HepG2 (cell line): Measurements from ENCODE around the gene OR2A42. TPM values are rescaled to one million over a fixed set of nuclear protein-coding genes. Genes with fewer than 3 reads are reported as not detected.

Experiments
- ATAC-seq: fragments of 200-7000 bp; cut with Tn5 transposase; 3 replicates; pipeline ENCODE4 v1.9.1; 2020; ENCODE audit warnings: mild to moderate bottlenecking, moderate library complexity
- BruUV-seq: library from RNA; stranded (reverse); fragments of 400-500 nt; replicated peaks from 2 replicates; lab custom pipeline; 2021; lab: Mats Ljungman, UMichigan
- CTCF ChIA-PET: fragments of 300-600 bp; formaldehyde crosslinking; extraction: SDS; loops from one replicate; lab custom pipeline; 2021; ENCODE audit warnings: low total read pairs, inconsistent platforms, low intra/inter-chr PET ratio; lab: Yijun Ruan, JAX
- POLR2A ChIA-PET: fragments of 350-600 bp; sonication (Branson Sonifier 250); formaldehyde crosslinking; loops from one replicate; lab custom pipeline; 2020; ENCODE audit warnings: antibody characterized with exemption, inconsistent platforms; lab: Yijun Ruan, JAX
- DNase-seq: peaks from one replicate; pipeline ENCODE4 v3.0.0-alpha.2; 2015; ENCODE audit warnings: low spot score
- FAIRE-seq: peaks from 3 replicates; lab custom pipeline; 2011; peaks lifted over from hg19 to GRCh38; lab: Jason Lieb, UNC
- H2AFZ ChIP-seq: one replicate; pipeline ENCODE4 v1.6.1; 2011; ENCODE audit warnings: low read length, inconsistent platforms
- H3K27ac ChIP-seq: fragments of 300-600 bp; 3 replicates; pipeline ENCODE4 v1.8.0; 2011; ENCODE audit warnings: mixed run types, mild to moderate bottlenecking, mixed read lengths, low read length, inconsistent platforms; ENCODE audit not compliant: insufficient read depth; ENCODE audit errors: extremely low read length
- H3K27me3 ChIP-seq, 2 experiments: fragments of 200-600 bp in 1 of 2; 2 replicates in 1 of 2; 3 replicates in 1 of 2; pipeline versions ENCODE4 v1.6.0 to v1.8.0; 2011; ENCODE audit warnings: low read length in 2 of 2, mild to moderate bottlenecking in 2 of 2, moderate library complexity in 2 of 2, inconsistent platforms in 1 of 2; ENCODE audit not compliant: insufficient read depth in 2 of 2, control insufficient read depth in 1 of 2
- H3K36me3 ChIP-seq, 2 experiments: fragments of 200-600 bp in 1 of 2; replicated peaks in 1 of 2; 2 replicates in 1 of 2; 3 replicates in 1 of 2; pipeline versions ENCODE4 v1.5.1 to v1.8.0; 2011; ENCODE audit warnings: low read length in 2 of 2, inconsistent platforms in 1 of 2; ENCODE audit not compliant: insufficient read depth in 2 of 2, control insufficient read depth in 1 of 2
- H3K4me1 ChIP-seq: 2 replicates; pipeline ENCODE4 v1.5.1; 2012; ENCODE audit warnings: low read length, inconsistent platforms; ENCODE audit not compliant: insufficient read depth
- H3K4me2 ChIP-seq: 2 replicates; pipeline ENCODE4 v1.6.0; 2011; ENCODE audit warnings: low read depth, low read length, inconsistent platforms
- H3K4me3 ChIP-seq, 3 experiments: fragments of 200-600 bp in 1 of 3; sonication (generic), shearing (Covaris generic) in 1 of 3; replicated peaks in 1 of 3; 2 replicates each; pipeline ENCODE4 v1.5.1; 2011 to 2016; ENCODE audit warnings: low read length in 3 of 3, inconsistent platforms in 2 of 3, low read depth in 2 of 3, mild to moderate bottlenecking in 2 of 3, control low read depth in 1 of 3, mixed read lengths in 1 of 3; ENCODE audit not compliant: insufficient read depth in 1 of 3
- H3K79me2 ChIP-seq: one replicate; pipeline ENCODE4 v1.6.1; 2011; ENCODE audit warnings: low read length, inconsistent platforms; ENCODE audit not compliant: insufficient read depth
- H3K9ac ChIP-seq: 2 replicates; pipeline ENCODE4 v1.6.0; 2011; ENCODE audit warnings: mild to moderate bottlenecking, low read depth, low read length, inconsistent platforms; ENCODE audit not compliant: insufficient read depth
- H3K9me3 ChIP-seq: 2 replicates; pipeline ENCODE4 v1.5.1; 2012; ENCODE audit warnings: mild to moderate bottlenecking, low read length
- H4K20me1 ChIP-seq: 2 replicates; pipeline ENCODE4 v1.6.0; 2011; ENCODE audit warnings: inconsistent platforms, mild to moderate bottlenecking, low read length, moderate library complexity; ENCODE audit not compliant: insufficient read depth
- ATF2 ChIP-seq: sonication (generic); formaldehyde crosslinking; IDR thresholded peaks from 2 replicates; pipeline ENCODE4 v1.4.0; 2020; ENCODE audit warnings: missing genetic modification reagents
- EHMT2 ChIP-seq: fragments of 200-600 bp; sonication (generic); IDR thresholded peaks from 2 replicates; pipeline ENCODE4 v1.7.0; 2017; ENCODE audit warnings: antibody characterized with exemption, low read depth, low read length, borderline replicate concordance
- KIAA2018 ChIP-seq: sonication (generic); formaldehyde crosslinking; IDR thresholded peaks from 2 replicates; pipeline ENCODE4 v1.5.0; 2020; ENCODE audit warnings: mild to moderate bottlenecking, missing genetic modification reagents, borderline replicate concordance
- KLF15 ChIP-seq: sonication (generic); formaldehyde crosslinking; IDR thresholded peaks from 2 replicates; pipeline ENCODE4 v1.8.1; 2023; ENCODE audit warnings: borderline replicate concordance, mild to moderate bottlenecking, inconsistent platforms, missing genetic modification reagents, mixed read lengths
- PRMT3 ChIP-seq: sonication (generic); formaldehyde crosslinking; IDR thresholded peaks from 2 replicates; pipeline ENCODE4 v1.8.1; 2022; ENCODE audit warnings: low read depth, mild to moderate bottlenecking, moderate library complexity, missing genetic modification reagents, borderline replicate concordance
- PTBP1 ChIP-seq: fragments of 200-400 bp; formaldehyde crosslinking; IDR thresholded peaks from 2 replicates; pipeline ENCODE4 v1.6.1; 2018; ENCODE audit warnings: low read length, low read depth; ENCODE audit not compliant: poor library complexity, severe bottlenecking
- THRA ChIP-seq: sonication (generic); formaldehyde crosslinking; IDR thresholded peaks from 2 replicates; pipeline ENCODE4 v1.4.0; 2020; ENCODE audit warnings: missing genetic modification reagents, borderline replicate concordance
- ZBTB49 ChIP-seq: sonication (generic); formaldehyde crosslinking; IDR thresholded peaks from 2 replicates; pipeline ENCODE4 v1.4.0; 2020; ENCODE audit warnings: missing genetic modification reagents, borderline replicate concordance
- ZNF136 ChIP-seq: sonication (generic); formaldehyde crosslinking; IDR thresholded peaks from 2 replicates; pipeline ENCODE4 v1.8.1; 2022; ENCODE audit warnings: low read depth, mild to moderate bottlenecking, moderate library complexity, missing genetic modification reagents
- WGBS: methylation state at CpG from one replicate; pipeline ENCODE4 v1.1.6; 2017; ENCODE audit warnings: low lambda C conversion rate; 5-methylcytosine and 5-hydroxymethylcytosine counted together
- in situ Hi-C: cut with HindIII; loops from 2 replicates; pipeline ENCODE4 v1.10.0; 2017; ENCODE audit warnings: low pct_unique_long_range_greater_than_20kb; ENCODE audit not compliant: extremely low pct_ligation_motif_present
- intact Hi-C: fragments of 100-400 bp; cut with micrococcal nuclease; formaldehyde crosslinking; loops from one replicate; pipeline ENCODE4 v1.10.0; 2022; ENCODE audit not compliant: unreplicated experiment
- polyA plus RNA-seq, 8 experiments: library from polyadenylated mRNA; depleted of rRNA in 3 of 8; stranded (reverse) in 7 of 8; unstranded in 1 of 8; fragments of >200 nt; fragmentation: Illumina TruSeq in 4 of 8; extraction: Trizol in 4 of 8; gene quantifications; 2 replicates each; pipeline versions ENCODE4 v1.2.1 to v1.2.3, GENCODE V29; 2011 to 2016; ENCODE audit warnings: low read depth in 4 of 8, missing spikeins in 1 of 8, mixed read lengths in 1 of 8; ENCODE audit not compliant: insufficient read depth in 1 of 8
- total RNA-seq, 5 experiments: library from RNA; depleted of rRNA; stranded (reverse); fragments of >200 nt; fragmentation: Illumina TruSeq; extraction: Trizol; gene quantifications; 2 replicates each; pipeline ENCODE4 v1.2.3, GENCODE V29; 2016; ENCODE audit warnings: low read depth in 1 of 5

Gene OR2A42
- total and polyA plus RNA-seq, 2 of the 13 experiments (the other 11 are each of a cell fraction or from before 2014, with no cell fraction given), result not detected

- H3K9ac ChIP-seq, result no peak overlapping the region
- CTCF ChIA-PET, result no interaction called here
- no peak for ATAC-seq
- H3K36me3 ChIP-seq, result no peaks in the 10 kb centered on the region
- H3K27ac ChIP-seq, result no peak overlapping the region
- no peaks in the 10 kb centered on the region for H3K79me2 ChIP-seq
- H4K20me1 ChIP-seq, result no peaks in the 10 kb centered on the region
- no TSS peak for BruUV-seq
- no peak overlapping the region for H3K4me2 ChIP-seq
- POLR2A ChIA-PET, result no interaction called here
- H2AFZ ChIP-seq, result no peak overlapping the region
- no peak for DNase-seq
- no peak for FAIRE-seq
- WGBS, result 10% methylated on average over 3 of the region's 3 CpGs
- in situ Hi-C loops (no loop called here), intact Hi-C loops (no loop called here)
- no peaks in the 10 kb centered on the region for H3K27me3 ChIP-seq
- H3K9me3 ChIP-seq, result no peaks in the 10 kb centered on the region
- no peak overlapping the region for H3K4me3 ChIP-seq
- no peaks in the 10 kb centered on the region for H3K4me1 ChIP-seq
- TF ChIP-seq EHMT2, result no peak
- TF ChIP-seq PRMT3 (CRISPR knock-in tag), result no peak
- TF ChIP-seq KIAA2018 (CRISPR knock-in tag), result no peak
- TF ChIP-seq PTBP1, result no peak
- no peak for TF ChIP-seq THRA
- no peak for TF ChIP-seq ZBTB49 (CRISPR knock-in tag)
- no peak for TF ChIP-seq ZNF136 (CRISPR knock-in tag)
- TF ChIP-seq KLF15 (CRISPR knock-in tag), result no peak
- no peak for TF ChIP-seq ATF2
Measured at GRCh38 chr7:144256112-144256511, 16.7 kb upstream of the OR2A42 start.
